Esophagus (tissue), 2 donors: ENCODE results near the gene PITX1. TPM values are rescaled to one million over a fixed set of nuclear protein-coding genes. Genes with fewer than 3 reads are reported as not detected.

Experiments used
- H3K27ac ChIP-seq, 2 donors: one replicate each; pipeline ENCODE4 v1.5.1; 2013; ENCODE audit warnings: low read depth in 2 of 2, mild to moderate bottlenecking in 2 of 2, inconsistent platforms in 1 of 2, low read length in 1 of 2, moderate library complexity in 1 of 2
- H3K27me3 ChIP-seq, 2 donors: one replicate each; pipeline ENCODE4 v1.6.1; 2013; ENCODE audit warnings: low read length in 2 of 2, control low read depth in 1 of 2, mild to moderate bottlenecking in 1 of 2; ENCODE audit not compliant: insufficient read depth in 2 of 2, control insufficient read depth in 1 of 2
- H3K36me3 ChIP-seq, 2 donors: one replicate each; pipeline ENCODE4 v1.6.1; 2013; ENCODE audit warnings: low read length in 1 of 2; ENCODE audit not compliant: control insufficient read depth in 2 of 2, insufficient read depth in 2 of 2
- H3K4me1 ChIP-seq, 2 donors: one replicate each; pipeline ENCODE4 v1.6.1; 2013; ENCODE audit warnings: low read length in 1 of 2; ENCODE audit not compliant: control insufficient read depth in 2 of 2, insufficient read depth in 2 of 2
- H3K4me3 ChIP-seq, 2 donors: one replicate each; pipeline ENCODE4 v1.5.1; 2013; ENCODE audit warnings: low read length in 2 of 2, mild to moderate bottlenecking in 2 of 2, low read depth in 1 of 2, moderate library complexity in 1 of 2
- H3K9me3 ChIP-seq, 2 donors: one replicate each; pipeline ENCODE4 v1.6.1; 2013; ENCODE audit warnings: mild to moderate bottlenecking in 2 of 2, low read depth in 1 of 2, low read length in 1 of 2, moderate library complexity in 1 of 2; ENCODE audit not compliant: control insufficient read depth in 2 of 2, insufficient read depth in 1 of 2
- WGBS, 2 donors: extraction: QIAGEN DNeasy Blood & Tissue Kit; methylation state at CpG; one replicate each; pipeline ENCODE4 v1.1.7; 2013; 5-methylcytosine and 5-hydroxymethylcytosine counted together
- polyA plus RNA-seq, 2 donors: library from polyadenylated mRNA; stranded (reverse); fragments of 200-250 nt; gene quantifications; one replicate each; pipeline ENCODE4 v1.2.3, GENCODE V29; 2013
- donor health status: healthy with polysubstance abuse.
- donor health status: Bipolar disorder and iron deficiency.

The PITX1 gene
- polyA plus RNA-seq, 2 donors: 485 to 519 TPM

DNA sequence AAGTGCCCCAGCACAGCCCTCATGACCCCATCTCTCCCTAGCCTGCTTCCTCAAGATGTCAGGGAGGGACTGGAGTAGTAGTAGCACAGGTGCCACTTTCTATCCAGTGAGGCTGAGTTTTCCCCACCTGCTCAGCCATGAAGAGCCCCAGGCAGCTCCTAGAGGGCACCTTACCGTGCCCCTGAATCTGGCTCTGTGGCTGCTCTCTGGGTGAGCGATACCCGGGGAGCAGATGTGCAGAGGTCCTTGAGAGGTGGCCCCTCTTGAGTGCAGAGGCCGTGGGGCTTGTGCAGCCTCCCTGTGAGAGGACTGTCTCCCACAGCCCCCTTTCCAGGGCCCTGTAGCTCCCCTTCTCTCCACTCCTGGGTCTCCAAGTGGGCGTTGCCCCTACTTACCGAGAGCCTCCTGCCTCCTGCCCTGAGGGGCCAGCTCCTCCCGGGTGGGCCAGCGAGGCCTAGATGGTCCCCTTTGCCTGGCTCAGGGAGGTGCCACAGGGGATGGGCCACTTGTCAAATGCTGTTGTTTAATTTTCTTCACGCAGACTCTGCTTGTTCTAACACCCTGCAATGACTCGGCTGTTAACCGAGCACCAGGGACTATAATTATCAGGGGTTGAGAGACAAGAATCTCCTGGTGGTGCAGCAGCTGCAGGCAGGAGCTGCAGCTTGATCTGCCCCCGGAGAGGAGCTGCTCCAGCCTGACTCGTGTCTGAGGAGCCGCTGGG is 29.6 kb upstream of the PITX1 start:
- no peaks in the 10 kb centered on the region for H3K4me1 ChIP-seq
- 57 to 63% methylated on average over 13 to 14 of the region's 14 CpGs for WGBS, 2 donors
- H3K36me3 ChIP-seq: no peaks in the 10 kb centered on the region

GRCh38 chr5:135063056-135063445 is 29.0 kb upstream of the PITX1 start:
- no peak overlapping the region for H3K27ac ChIP-seq
- H3K4me1 ChIP-seq: no peaks in the 10 kb centered on the region
- H3K9me3 ChIP-seq: no peaks in the 10 kb centered on the region
- H3K4me3 ChIP-seq: no peak overlapping the region
- no peaks in the 10 kb centered on the region for H3K36me3 ChIP-seq
- no peaks in the 10 kb centered on the region for H3K27me3 ChIP-seq
- 90 to 93% methylated on average over 8 of the region's 8 CpGs for WGBS, 2 donors

More for the DNA sequence above, 29.6 kb upstream of the PITX1 start:
- Histone ChIP-seq H3K9me3 (no peaks in the 10 kb centered on the region), H3K27ac (no peak overlapping the region), H3K27me3 (no peaks in the 10 kb centered on the region), H3K4me3 (no peak overlapping the region)

DNA sequence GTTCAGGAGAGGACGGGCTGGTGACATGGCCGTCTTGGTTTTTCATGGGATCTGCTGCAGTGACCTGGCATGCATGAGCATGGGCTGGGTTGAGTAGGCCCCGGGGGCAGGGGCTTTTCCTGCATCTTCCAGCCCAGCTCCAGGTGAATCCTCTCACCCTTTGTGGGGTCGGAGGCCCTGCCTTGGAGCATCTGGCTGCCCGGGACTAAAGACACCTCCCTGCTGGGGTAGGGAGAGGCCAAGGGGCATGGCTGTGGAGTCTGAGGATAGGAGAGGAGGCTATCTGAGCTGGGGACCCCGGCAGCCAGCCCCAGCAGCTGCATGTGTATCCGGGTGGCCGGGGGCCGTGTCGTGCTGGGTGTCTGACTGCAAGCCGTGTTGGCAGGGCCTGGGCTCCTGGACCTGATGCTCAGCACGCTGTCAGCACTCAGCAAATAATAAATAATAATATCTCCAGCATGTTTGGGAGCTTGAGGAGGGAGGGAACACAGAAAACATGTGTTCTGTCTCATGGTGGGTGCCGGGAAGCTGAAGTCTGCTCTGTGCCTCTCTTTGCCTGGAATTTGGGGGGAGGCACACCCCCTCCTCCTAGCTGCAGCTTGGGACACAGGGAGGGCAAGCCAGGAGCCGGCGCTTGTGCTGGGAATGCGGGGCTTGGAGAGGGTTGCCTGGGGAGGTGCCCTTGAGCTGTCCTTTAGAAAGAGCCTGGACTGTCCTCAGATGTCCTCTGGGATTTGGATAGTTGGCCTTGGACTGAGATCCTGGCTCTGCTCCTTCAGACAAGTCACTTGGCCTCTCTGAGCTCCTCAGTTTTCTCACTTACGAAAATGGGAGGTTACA is 28.4 kb upstream of the PITX1 start:
- Histone ChIP-seq H3K4me3 (no peak overlapping the region), H3K27ac (no peak overlapping the region), H3K27me3 (no peaks in the 10 kb centered on the region), H3K4me1 (no peaks in the 10 kb centered on the region), H3K36me3 (no peaks in the 10 kb centered on the region), H3K9me3 (no peaks in the 10 kb centered on the region)
- 69 to 76% methylated on average over 17 of the region's 17 CpGs for WGBS, 2 donors

GRCh38 chr5:135061001-135061400 is 27.0 kb upstream of the PITX1 start:
- Histone ChIP-seq H3K27me3 (no peaks in the 10 kb centered on the region), H3K4me1 (no peaks in the 10 kb centered on the region), H3K27ac (no peak overlapping the region), H3K9me3 (no peaks in the 10 kb centered on the region), H3K4me3 (no peak overlapping the region), H3K36me3 (no peaks in the 10 kb centered on the region)
- 92 to 93% methylated on average over 6 of the region's 6 CpGs for WGBS, 2 donors

DNA sequence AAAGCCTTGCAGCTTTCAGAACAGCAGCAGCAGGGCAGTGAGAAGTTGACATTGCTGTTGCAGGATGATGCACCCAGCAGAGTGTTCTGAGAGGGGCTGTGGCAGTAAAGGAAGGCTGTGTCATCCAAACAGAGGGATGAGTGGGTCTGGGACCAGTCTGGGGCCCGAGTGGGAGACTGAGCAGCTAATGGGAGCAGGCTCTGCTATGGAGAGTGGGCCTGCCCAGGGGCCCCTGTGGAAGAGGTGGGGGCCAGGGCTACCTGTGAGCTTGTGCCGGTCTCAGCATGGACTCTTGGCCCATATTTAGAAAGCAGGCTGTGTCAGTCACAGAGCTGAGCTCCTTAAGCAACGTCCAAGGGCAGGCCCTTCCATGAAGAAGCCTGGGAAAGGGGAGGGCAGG is 26.0 kb upstream of the PITX1 start:
- H3K27ac ChIP-seq: no peak overlapping the region
- H3K9me3 ChIP-seq: no peaks in the 10 kb centered on the region
- H3K27me3 ChIP-seq: no peaks in the 10 kb centered on the region
- WGBS, 2 donors: 72 to 78% methylated on average over 3 of the region's 3 CpGs
- H3K4me1 ChIP-seq: peaks cover 0 to 2% of the 10 kb centered on the region in 2 donors
- H3K4me3 ChIP-seq: no peak overlapping the region
- H3K36me3 ChIP-seq: no peaks in the 10 kb centered on the region

- no peaks in the 10 kb centered on the region for H3K27me3 ChIP-seq
- no peak overlapping the region for H3K27ac ChIP-seq
- 79 to 81% methylated on average over 12 of the region's 12 CpGs for WGBS, 2 donors
Measured at GRCh38 chr5:135059000-135059923, 25.2 kb upstream of the PITX1 start.

GRCh38 chr5:135058331-135058732 is 24.3 kb upstream of the PITX1 start:
- no peaks in the 10 kb centered on the region for H3K27me3 ChIP-seq

More at GRCh38 chr5:135059000-135059923, 25.2 kb upstream of the PITX1 start:
- no peaks in the 10 kb centered on the region for H3K9me3 ChIP-seq
- H3K4me1 ChIP-seq: peaks cover 0 to 2% of the 10 kb centered on the region in 2 donors
- no peak overlapping the region for H3K4me3 ChIP-seq
- no peaks in the 10 kb centered on the region for H3K36me3 ChIP-seq

GRCh38 chr5:135057233-135057632 is 23.2 kb upstream of the PITX1 start:
- 78 to 82% methylated on average over 2 of the region's 2 CpGs for WGBS, 2 donors
- Histone ChIP-seq H3K4me1 (peaks cover 0 to 2% of the 10 kb centered on the region in 2 donors), H3K4me3 (no peak overlapping the region), H3K27ac (no peak overlapping the region), H3K27me3 (no peaks in the 10 kb centered on the region), H3K36me3 (no peaks in the 10 kb centered on the region), H3K9me3 (no peaks in the 10 kb centered on the region)

More at GRCh38 chr5:135058331-135058732, 24.3 kb upstream of the PITX1 start:
- Histone ChIP-seq H3K9me3 (no peaks in the 10 kb centered on the region), H3K27ac (no peak overlapping the region), H3K4me1 (peaks cover 0 to 2% of the 10 kb centered on the region in 2 donors), H3K4me3 (no peak overlapping the region), H3K36me3 (no peaks in the 10 kb centered on the region)
- 74 to 80% methylated on average over 8 of the region's 8 CpGs for WGBS, 2 donors
